GM21423 (cell line): ENCODE measurements around the gene STN1.

Source experiments
- ATAC-seq: cut with Tn5 transposase; IDR thresholded peaks from one replicate; pipeline ENCODE4 v1.9.1; 2021; ENCODE audit warnings: mild to moderate bottlenecking, moderate library complexity; ENCODE audit not compliant: unreplicated experiment

STN1 gene, protein sequence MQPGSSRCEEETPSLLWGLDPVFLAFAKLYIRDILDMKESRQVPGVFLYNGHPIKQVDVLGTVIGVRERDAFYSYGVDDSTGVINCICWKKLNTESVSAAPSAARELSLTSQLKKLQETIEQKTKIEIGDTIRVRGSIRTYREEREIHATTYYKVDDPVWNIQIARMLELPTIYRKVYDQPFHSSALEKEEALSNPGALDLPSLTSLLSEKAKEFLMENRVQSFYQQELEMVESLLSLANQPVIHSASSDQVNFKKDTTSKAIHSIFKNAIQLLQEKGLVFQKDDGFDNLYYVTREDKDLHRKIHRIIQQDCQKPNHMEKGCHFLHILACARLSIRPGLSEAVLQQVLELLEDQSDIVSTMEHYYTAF

GRCh38 chr10:103918053-103918846 lies at the start of gene STN1:
Gene STN1 (minus strand): TSS chr10:103918184. CDS start chr10:103917594, 590 bp downstream.
- peak; percentile 87 for ATAC-seq

- peak; percentile 45 for ATAC-seq
Observed at GRCh38 chr10:103967448-103968071, 49.6 kb upstream of the STN1 start.

DNA sequence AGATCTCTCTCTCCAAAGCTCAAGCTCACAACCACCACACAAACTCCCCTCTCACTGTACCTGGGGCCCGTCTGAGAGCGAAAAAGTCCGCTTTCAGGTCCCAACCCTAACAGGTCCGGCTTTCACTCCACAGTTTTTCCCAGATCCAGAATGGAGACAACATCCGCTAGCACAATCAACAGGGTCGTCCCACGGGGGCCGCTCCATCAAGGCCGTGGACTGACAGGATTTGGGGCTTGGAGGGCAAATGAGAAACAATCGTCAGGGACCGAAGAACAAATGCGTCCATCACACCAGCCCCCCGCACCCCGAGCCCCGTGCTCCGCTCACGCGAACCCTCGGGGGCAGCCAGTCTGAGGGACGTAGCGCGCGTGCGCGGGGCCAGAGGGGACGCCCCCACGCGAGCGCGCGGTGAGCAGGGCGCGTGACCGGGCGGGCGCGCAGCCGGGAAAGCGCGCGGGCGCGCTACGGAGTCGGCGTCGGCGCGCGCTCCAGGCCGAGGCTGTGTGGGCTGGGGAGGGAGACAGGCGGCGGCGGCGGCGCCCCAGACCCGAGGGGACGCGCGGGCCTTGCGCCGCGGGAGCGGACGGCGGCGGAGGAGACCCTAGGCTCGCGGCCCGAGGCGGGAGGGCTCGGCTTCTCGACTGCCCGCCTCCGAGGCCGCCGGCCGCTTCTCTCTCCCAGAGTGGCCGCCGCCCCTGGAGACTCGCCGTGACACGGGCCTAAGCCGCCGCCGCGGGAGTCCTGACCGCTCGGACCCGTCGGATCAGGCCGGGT lies 48.9 kb upstream of the STN1 start, which contains the start of gene SLK:
Gene SLK, plus strand, starts transcription at position 470 of the 777 bp plus-strand sequence. CDS start 606 bp downstream, outside the sequence.
- peak; percentile 81 for ATAC-seq

GRCh38 chr10:103960103-103960502 lies 42.1 kb upstream of the STN1 start:
- no peak for ATAC-seq

GRCh38 chr10:103958996-103959395 lies 41.0 kb upstream of the STN1 start:
- no peak for ATAC-seq

GRCh38 chr10:103954543-103954942 lies 36.6 kb upstream of the STN1 start:
- ATAC-seq: no peak

DNA sequence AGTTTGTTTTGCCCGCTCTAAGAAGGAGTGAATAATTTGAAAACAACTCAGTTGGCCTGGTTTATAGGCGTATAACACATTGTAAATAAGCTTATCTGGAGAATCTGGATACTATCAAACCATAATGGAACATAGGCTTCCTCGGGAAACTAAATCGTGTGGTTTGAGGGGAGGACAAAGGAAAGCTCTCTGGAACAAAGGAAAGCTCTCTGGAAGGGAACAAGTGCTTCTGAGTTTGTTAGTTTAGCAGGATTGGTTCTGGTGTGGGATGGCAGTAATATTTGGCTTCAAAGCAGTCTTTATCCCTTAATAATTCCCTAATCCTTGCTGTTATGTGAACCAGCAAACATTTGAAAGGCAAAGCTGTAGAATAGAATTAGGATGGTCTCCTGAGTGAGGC lies 34.0 kb upstream of the STN1 start:
- no peak for ATAC-seq

DNA sequence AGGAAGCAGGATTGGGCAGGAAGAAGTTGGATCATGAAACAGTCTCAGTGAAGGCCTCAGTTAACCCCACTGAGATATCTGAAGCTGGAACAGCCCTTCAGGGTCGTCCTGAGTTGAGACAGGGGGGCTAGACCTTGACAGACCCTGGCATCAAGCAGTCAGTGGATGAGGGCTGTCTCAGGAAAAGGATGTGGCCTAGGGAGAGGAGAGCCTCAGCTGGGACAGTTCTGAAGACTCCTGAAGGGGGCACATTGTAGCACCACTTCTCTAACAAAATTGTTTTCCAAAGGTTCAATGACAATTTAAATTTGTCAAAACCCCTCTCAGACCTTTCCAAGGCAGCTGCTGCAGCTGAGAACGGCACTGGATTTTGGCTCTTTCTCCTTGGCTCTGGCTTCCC lies 33.2 kb upstream of the STN1 start:
- no peak for ATAC-seq

DNA sequence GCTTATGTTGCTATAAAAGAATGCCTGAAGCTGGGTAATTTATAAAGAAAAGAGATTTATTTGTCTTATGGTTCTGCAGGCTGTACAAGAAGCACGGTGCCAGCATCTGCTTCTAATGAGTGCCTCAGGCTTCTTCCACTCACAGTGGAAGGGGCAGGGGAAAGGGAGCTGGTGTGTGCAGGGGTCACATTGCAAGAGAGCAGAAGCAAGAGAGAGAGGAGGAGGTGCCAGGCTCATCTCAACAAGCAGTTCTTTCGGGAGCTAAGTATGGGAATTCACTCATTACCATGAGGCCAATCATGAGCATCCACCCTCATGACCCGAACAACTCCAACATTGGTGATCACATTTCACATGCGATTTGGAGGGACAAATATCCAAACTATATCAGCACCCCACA lies 31.7 kb upstream of the STN1 start:
- ATAC-seq: no peak

GRCh38 chr10:103947799-103948516 lies 30.0 kb upstream of the STN1 start:
- ATAC-seq: no peak

- ATAC-seq: no peak
Observed at GRCh38 chr10:103942866-103943265, 24.9 kb upstream of the STN1 start.

DNA sequence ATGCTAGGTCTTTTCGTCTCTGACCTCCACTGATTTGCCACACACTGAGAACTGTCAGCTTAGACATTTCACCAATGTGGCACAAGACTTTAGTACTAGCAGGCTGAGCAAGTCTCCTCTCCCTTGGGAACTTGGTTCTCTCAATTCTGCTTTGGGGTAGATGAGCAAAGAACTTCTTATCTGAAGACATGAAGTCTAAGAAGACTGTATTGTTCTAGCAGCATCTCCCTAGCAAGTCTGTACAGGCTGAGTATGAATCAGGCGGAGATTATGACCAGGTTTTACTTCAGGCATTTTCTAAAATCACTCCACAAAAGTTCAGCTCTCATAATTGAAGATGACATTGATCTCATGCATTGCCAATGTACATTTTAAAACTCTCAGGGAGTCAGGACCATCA lies 23.8 kb upstream of the STN1 start:
- ATAC-seq: no peak

- ATAC-seq: no peak
Observed at GRCh38 chr10:103939522-103939921, 21.5 kb upstream of the STN1 start.

DNA sequence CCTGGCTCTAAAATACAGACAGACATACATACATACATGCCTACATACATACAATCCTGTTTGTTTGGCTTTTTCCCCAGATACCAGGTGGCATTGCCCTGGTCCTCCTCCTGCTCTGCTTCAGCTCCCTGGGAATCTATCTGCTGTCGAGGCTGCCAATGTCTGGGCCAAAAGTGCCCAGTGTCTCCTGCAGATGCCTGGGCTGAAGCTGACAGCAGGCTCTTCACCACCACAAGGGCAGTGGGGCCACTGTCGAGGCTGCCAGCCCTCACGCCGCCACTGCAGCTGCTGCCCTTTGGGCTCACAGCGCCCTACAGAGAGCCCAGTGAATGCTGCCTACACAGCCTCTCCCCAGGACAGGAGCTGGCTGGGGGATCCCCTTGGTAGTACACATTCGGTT lies 18.0 kb upstream of the STN1 start:
- ATAC-seq: no peak

GRCh38 chr10:103934308-103934707 lies 16.3 kb upstream of the STN1 start:
- no peak for ATAC-seq

DNA sequence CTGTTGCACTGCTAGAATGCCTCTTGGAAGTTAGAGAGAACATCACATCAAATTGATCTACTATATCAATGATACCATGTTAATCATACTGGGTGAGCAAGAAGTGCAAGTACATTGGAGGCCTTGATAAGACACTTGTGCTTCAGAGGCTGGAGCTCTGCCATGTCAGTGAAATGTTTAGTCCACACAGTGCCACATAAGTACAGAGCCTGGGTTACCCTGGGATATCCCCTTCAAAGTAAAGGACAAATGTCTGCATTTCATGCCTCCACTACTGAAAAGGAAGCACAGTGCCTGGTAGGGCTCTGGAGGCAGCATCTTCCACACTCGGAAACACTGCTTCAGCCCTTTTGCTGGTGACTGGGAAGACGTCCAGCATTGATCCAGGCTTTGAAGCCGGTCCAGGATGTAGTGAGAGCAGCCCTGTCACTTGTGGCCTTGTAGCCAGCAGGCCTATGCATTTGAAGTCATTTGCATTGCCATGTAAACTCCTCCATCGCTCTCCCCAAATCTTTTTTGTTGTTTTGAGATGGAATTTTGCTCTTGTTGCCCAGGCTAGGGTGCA lies 15.7 kb upstream of the STN1 start:
- ATAC-seq: no peak

DNA sequence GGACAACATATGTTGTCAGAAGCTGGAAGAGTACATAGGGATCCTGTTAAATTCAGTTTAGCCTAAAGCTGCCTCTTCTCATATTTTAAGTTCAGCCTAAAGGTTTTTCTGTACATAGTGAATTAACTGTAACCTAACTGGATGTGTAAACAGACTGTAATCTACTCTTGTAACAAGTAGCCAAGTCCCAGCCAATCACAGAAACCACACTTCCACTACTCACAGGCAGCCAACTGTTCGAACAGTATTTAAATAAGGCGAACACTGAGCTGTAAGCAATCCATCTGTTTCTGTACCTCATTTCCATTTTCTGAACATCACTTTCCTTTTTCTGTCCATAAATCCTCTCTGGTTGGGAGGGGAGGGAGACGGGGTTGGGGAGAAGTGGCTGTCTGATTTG lies 15.0 kb upstream of the STN1 start:
- no peak for ATAC-seq

GRCh38 chr10:103932271-103932670 lies 14.3 kb upstream of the STN1 start:
- no peak for ATAC-seq

- ATAC-seq: no peak
Observed at GRCh38 chr10:103931603-103932002, 13.6 kb upstream of the STN1 start.

DNA sequence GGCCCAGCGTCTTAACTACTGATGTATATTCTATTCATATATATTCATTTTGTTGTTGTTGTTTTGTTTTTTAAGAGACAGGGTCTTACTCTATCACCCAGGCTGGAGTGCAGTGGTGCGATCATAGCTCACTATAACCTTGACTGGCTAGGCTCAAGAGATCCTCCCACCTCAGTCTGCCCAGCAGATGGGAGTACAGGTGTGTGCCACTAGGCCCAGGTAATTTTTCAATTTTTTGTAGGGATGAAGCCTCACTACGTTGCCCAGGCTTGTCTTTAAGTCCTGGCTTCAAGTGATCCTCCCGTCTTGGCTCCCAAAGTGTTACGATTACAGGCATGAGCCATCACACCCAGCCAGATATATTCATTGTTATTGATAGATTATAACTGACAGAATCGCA lies 12.9 kb upstream of the STN1 start:
- no peak for ATAC-seq
